ENCODE results near the gene PLEKHH1. TPM values are rescaled to one million over a fixed set of nuclear protein-coding genes. Genes with fewer than 3 reads are reported as not detected.

The PLEKHH1 gene
- 32.4 TPM for total RNA-seq (ENCODE audit: unreplicated experiment)
- long read RNA-seq, partial matches to known transcripts: 0 of 2 reads
- long read RNA-seq, other reads (novel, unspliced or antisense): 2 of 2 reads

GRCh38 chr14:67532998-67533753 lies at the start of gene PLEKHH1:
PLEKHH1 (plus strand) TSS chr14:67533290; CDS start chr14:67541868, 8,578 bp downstream.
- no peak for TF ChIP-seq CTCF (IDR thresholded peaks at IDR 0.05; ENCODE audit: partially characterized antibody, unreplicated experiment)
- peaks cover 4% of the 10 kb centered on the region for H3K36me3 Mint-ChIP-seq (ENCODE audit: unreplicated experiment)
- peaks cover 2% of the 10 kb centered on the region for H3K27me3 Mint-ChIP-seq (ENCODE audit: unreplicated experiment)
- H3K9me3 Mint-ChIP-seq (ENCODE audit: unreplicated experiment): peaks cover 4% of the 10 kb centered on the region
- peak; percentile 76 for DNase-seq
- peak within 1 kb of the TSS; percentile 66 for H3K27ac Mint-ChIP-seq (ENCODE audit: unreplicated experiment)
- H3K4me1 Mint-ChIP-seq (ENCODE audit: low read depth, unreplicated experiment): no peaks in the 10 kb centered on the region
- peak within 1 kb of the TSS; percentile 81 for H3K4me3 Mint-ChIP-seq (ENCODE audit: unreplicated experiment)

GRCh38 chr14:67483579-67484285 lies 49.4 kb upstream of the PLEKHH1 start:
- Mint-ChIP-seq H3K4me3 (ENCODE audit: unreplicated experiment) (no peak overlapping the region), H3K36me3 (ENCODE audit: unreplicated experiment) (peaks cover 5% of the 10 kb centered on the region), H3K27ac (ENCODE audit: unreplicated experiment) (no peak overlapping the region), H3K9me3 (ENCODE audit: unreplicated experiment) (peaks cover 8% of the 10 kb centered on the region), H3K4me1 (ENCODE audit: low read depth, unreplicated experiment) (peaks cover 6% of the 10 kb centered on the region), H3K27me3 (ENCODE audit: unreplicated experiment) (peaks cover 7% of the 10 kb centered on the region)
- no peak for TF ChIP-seq CTCF (IDR thresholded peaks at IDR 0.05; ENCODE audit: partially characterized antibody, unreplicated experiment)
- no peak for DNase-seq

GRCh38 chr14:67485501-67486095 lies 47.5 kb upstream of the PLEKHH1 start:
- H3K36me3 Mint-ChIP-seq (ENCODE audit: unreplicated experiment): peaks cover 5% of the 10 kb centered on the region
- no peak overlapping the region for H3K27ac Mint-ChIP-seq (ENCODE audit: unreplicated experiment)
- H3K4me3 Mint-ChIP-seq (ENCODE audit: unreplicated experiment): no peak overlapping the region
- peaks cover 9% of the 10 kb centered on the region for H3K27me3 Mint-ChIP-seq (ENCODE audit: unreplicated experiment)
- no peak for TF ChIP-seq CTCF (IDR thresholded peaks at IDR 0.05; ENCODE audit: partially characterized antibody, unreplicated experiment)
- DNase-seq: no peak
- no peaks in the 10 kb centered on the region for H3K4me1 Mint-ChIP-seq (ENCODE audit: low read depth, unreplicated experiment)
- H3K9me3 Mint-ChIP-seq (ENCODE audit: unreplicated experiment): peaks cover 8% of the 10 kb centered on the region

GRCh38 chr14:67486890-67487289 lies 46.2 kb upstream of the PLEKHH1 start:
- no peak for TF ChIP-seq CTCF (IDR thresholded peaks at IDR 0.05; ENCODE audit: partially characterized antibody, unreplicated experiment)
- no peak overlapping the region for H3K4me3 Mint-ChIP-seq (ENCODE audit: unreplicated experiment)
- peaks cover 2% of the 10 kb centered on the region for H3K9me3 Mint-ChIP-seq (ENCODE audit: unreplicated experiment)
- H3K27ac Mint-ChIP-seq (ENCODE audit: unreplicated experiment): no peak overlapping the region
- H3K36me3 Mint-ChIP-seq (ENCODE audit: unreplicated experiment): peaks cover 5% of the 10 kb centered on the region
- no peaks in the 10 kb centered on the region for H3K4me1 Mint-ChIP-seq (ENCODE audit: low read depth, unreplicated experiment)
- peaks cover 4% of the 10 kb centered on the region for H3K27me3 Mint-ChIP-seq (ENCODE audit: unreplicated experiment)
- no peak for DNase-seq
